ENCODE measurements around the gene PRKG2. TPM values are rescaled to one million over a fixed set of nuclear protein-coding genes. Genes with fewer than 3 reads are reported as not detected.
"Not testable (repeated sequence)": the region's sequence is repeated elsewhere in the genome, so short reads cannot be mapped to it uniquely, and the experiment has no call there.

The PRKG2 gene
- total RNA-seq, 1 donor from 2014 or later: not detected

GRCh38 chr4:81237791-81238190 lies 22.8 kb upstream of the PRKG2 start:
- H3K27me3 Mint-ChIP-seq (ENCODE audit: unreplicated experiment): peaks cover 3% of the 10 kb centered on the region
- H3K9me3 Mint-ChIP-seq (ENCODE audit: unreplicated experiment): peaks cover 6% of the 10 kb centered on the region

GRCh38 chr4:81235982-81236749 lies 21.1 kb upstream of the PRKG2 start:
- Mint-ChIP-seq H3K4me1 (ENCODE audit: unreplicated experiment) (no peaks in the 10 kb centered on the region), H3K27me3 (ENCODE audit: unreplicated experiment) (peaks cover 3% of the 10 kb centered on the region), H3K36me3 (ENCODE audit: unreplicated experiment) (no peaks in the 10 kb centered on the region), H3K9me3 (ENCODE audit: unreplicated experiment) (peaks cover 14% of the 10 kb centered on the region), H3K4me3 (ENCODE audit: unreplicated experiment) (no peak overlapping the region), H3K27ac (ENCODE audit: unreplicated experiment) (no peak overlapping the region)
- no peak for DNase-seq (ENCODE audit: extremely low spot score, unreplicated experiment)
- no peak for TF ChIP-seq CTCF (IDR thresholded peaks at IDR 0.05)

More at GRCh38 chr4:81237791-81238190, 22.8 kb upstream of the PRKG2 start:
- DNase-seq (ENCODE audit: extremely low spot score, unreplicated experiment): no peak
- TF ChIP-seq CTCF (IDR thresholded peaks at IDR 0.05): no peak
- Mint-ChIP-seq H3K4me1 (ENCODE audit: unreplicated experiment) (no peaks in the 10 kb centered on the region), H3K27ac (ENCODE audit: unreplicated experiment) (no peak overlapping the region), H3K4me3 (ENCODE audit: unreplicated experiment) (no peak overlapping the region), H3K36me3 (ENCODE audit: unreplicated experiment) (no peaks in the 10 kb centered on the region)

- no peaks in the 10 kb centered on the region for H3K4me1 Mint-ChIP-seq (ENCODE audit: unreplicated experiment)
- no peak for TF ChIP-seq CTCF (IDR thresholded peaks at IDR 0.05)
- H3K9me3 Mint-ChIP-seq (ENCODE audit: unreplicated experiment): peaks cover 17% of the 10 kb centered on the region
These were observed 12.9 kb upstream of the PRKG2 start for GRCh38 chr4:81227968-81228367.

GRCh38 chr4:81227138-81227537 lies 12.1 kb upstream of the PRKG2 start:
- H3K27me3 Mint-ChIP-seq (ENCODE audit: unreplicated experiment): no peaks in the 10 kb centered on the region
- H3K9me3 Mint-ChIP-seq (ENCODE audit: unreplicated experiment): peaks cover 15% of the 10 kb centered on the region
- H3K27ac Mint-ChIP-seq (ENCODE audit: unreplicated experiment): no peak overlapping the region
- no peaks in the 10 kb centered on the region for H3K4me1 Mint-ChIP-seq (ENCODE audit: unreplicated experiment)
- H3K4me3 Mint-ChIP-seq (ENCODE audit: unreplicated experiment): no peak overlapping the region
- DNase-seq (ENCODE audit: extremely low spot score, unreplicated experiment): no peak
- H3K36me3 Mint-ChIP-seq (ENCODE audit: unreplicated experiment): no peaks in the 10 kb centered on the region
- TF ChIP-seq CTCF (IDR thresholded peaks at IDR 0.05): no peak

More at GRCh38 chr4:81227968-81228367, 12.9 kb upstream of the PRKG2 start:
- Mint-ChIP-seq H3K27ac (ENCODE audit: unreplicated experiment) (no peak overlapping the region), H3K27me3 (ENCODE audit: unreplicated experiment) (no peaks in the 10 kb centered on the region), H3K36me3 (ENCODE audit: unreplicated experiment) (no peaks in the 10 kb centered on the region), H3K4me3 (ENCODE audit: unreplicated experiment) (no peak overlapping the region)
- no peak for DNase-seq (ENCODE audit: extremely low spot score, unreplicated experiment)

- peaks cover under 1% of the 10 kb centered on the region for H3K9me3 Mint-ChIP-seq (ENCODE audit: unreplicated experiment)
- peaks cover 10% of the 10 kb centered on the region for H3K27me3 Mint-ChIP-seq (ENCODE audit: unreplicated experiment)
- no peak overlapping the region for H3K4me3 Mint-ChIP-seq (ENCODE audit: unreplicated experiment)
- no peak for TF ChIP-seq CTCF (IDR thresholded peaks at IDR 0.05)
- DNase-seq (ENCODE audit: extremely low spot score, unreplicated experiment): no peak
- H3K27ac Mint-ChIP-seq (ENCODE audit: unreplicated experiment): no peak overlapping the region
- no peaks in the 10 kb centered on the region for H3K4me1 Mint-ChIP-seq (ENCODE audit: unreplicated experiment)
- H3K36me3 Mint-ChIP-seq (ENCODE audit: unreplicated experiment): no peaks in the 10 kb centered on the region
These were observed 10.2 kb upstream of the PRKG2 start for GRCh38 chr4:81225252-81225651.

- not testable (repeated sequence) for DNase-seq (ENCODE audit: extremely low spot score, unreplicated experiment); H3K9me3 Mint-ChIP-seq (ENCODE audit: unreplicated experiment); H3K27ac Mint-ChIP-seq (ENCODE audit: unreplicated experiment); H3K36me3 Mint-ChIP-seq (ENCODE audit: unreplicated experiment); H3K4me1 Mint-ChIP-seq (ENCODE audit: unreplicated experiment); H3K4me3 Mint-ChIP-seq (ENCODE audit: unreplicated experiment)
- H3K27me3 Mint-ChIP-seq (ENCODE audit: unreplicated experiment): peaks cover 27% of the 10 kb centered on the region
These were observed 7.1 kb upstream of the PRKG2 start for GRCh38 chr4:81222082-81222472.
